Activated CD4-positive, alpha-beta T cell treated with anti-CD3 and anti-CD28 coated beads, Interleukin-10, Interleukin-2, amounts not matched to agents 100 ng/mL and 50 ng/mL, durations not matched to agents 16 hours and 8 hours (primary cell): Measurements from ENCODE around the gene RCSD1.

Experiments used
- DNase-seq: peaks from one replicate; pipeline ENCODE4 v3.0.0-alpha.2; 2020

RCSD1 gene

DNA sequence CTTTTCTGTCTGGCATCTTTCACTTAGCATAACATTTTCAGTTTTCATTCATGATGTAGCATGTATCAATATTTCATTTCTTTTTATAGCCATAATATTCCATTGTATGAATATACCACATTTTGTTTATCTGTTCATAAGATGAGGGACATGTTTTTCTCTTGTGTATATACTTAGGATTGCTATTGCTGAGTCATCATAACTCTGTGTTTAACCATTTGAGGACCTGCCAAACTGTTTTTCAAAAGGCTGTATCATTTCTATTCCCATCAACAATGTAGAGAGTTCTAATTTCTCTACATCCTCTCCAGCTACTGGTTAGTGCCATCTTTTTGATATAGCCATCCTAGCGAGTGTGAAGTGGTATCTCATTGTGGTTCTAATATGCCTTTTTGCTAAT, 118.0 kb downstream of the RCSD1 start:
- no peak for DNase-seq

DNA sequence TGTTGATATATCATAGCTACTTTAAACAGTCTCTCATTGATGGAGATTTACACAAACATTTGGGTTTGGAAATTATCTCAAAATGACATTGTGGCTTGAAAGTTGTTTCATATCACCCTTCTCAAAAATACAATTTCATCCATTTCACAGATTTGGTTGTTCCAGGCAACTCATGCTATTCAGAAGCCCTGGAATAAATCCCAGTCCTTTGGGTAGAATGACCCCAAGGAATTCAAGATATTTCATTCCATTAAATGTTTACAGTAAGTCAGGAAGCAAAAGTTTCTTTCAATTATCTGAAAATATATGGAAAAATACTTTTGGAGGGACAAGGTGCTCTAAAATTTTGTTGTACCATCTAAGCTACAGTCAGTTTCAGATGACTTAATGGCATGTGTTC, 118.9 kb downstream of the RCSD1 start:
- DNase-seq = no peak

DNA sequence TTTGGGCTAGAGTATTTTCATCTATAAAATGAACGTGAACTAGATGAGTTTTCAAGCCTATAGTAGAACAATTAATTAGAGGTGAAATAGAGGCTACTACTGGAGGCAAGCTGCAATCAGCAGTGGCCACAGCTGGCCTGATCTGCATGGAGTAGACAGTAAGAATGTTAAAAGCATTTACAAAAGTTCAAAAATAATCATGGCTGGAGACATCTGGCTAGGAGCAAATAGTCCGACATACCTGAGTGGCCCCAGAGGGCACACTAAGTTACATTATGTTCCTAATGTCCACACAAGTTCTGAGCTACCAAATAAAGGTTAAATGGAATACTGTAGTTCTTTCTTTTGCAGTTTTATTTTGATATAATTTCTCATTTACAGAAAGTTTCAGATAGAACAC, 119.7 kb downstream of the RCSD1 start:
- no peak for DNase-seq

DNA sequence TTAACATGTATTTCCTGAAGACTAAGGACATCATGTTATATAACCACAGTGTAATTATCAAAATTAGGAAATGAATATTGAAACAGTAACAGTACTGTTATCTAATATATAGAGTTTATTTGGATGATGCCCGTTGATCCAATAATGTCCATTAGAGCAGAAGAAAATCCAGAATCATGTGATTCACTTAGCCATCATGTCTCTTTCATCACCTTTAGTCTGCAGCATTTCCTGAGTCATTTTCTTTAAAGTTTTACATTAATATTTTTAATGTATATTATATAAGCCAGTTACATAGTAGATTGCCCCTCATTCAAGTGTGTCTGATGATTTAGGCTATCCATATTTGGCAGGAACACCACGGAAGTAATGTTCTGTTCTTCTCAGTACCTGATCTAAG, 120.6 kb downstream of the RCSD1 start:
- no peak for DNase-seq

DNA sequence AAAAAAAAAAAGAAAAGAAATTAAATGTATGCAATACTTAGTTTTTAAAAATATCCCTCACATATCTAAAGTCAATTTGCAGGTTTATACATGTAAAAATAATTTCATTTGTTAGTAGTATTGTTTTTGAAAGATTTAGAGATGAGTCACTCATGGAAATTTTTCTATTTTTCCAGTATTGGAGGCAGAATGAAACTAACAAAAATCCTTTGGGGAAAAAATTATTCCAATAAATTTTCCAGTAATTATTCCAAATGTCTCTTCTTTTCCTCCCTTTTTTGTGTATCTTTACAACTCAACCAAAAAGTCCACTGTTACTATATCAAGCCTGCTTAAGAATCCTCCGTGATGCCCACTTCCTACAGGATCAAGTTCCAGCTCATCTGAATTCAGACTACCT, 121.6 kb downstream of the RCSD1 start:
- no peak for DNase-seq

DNA sequence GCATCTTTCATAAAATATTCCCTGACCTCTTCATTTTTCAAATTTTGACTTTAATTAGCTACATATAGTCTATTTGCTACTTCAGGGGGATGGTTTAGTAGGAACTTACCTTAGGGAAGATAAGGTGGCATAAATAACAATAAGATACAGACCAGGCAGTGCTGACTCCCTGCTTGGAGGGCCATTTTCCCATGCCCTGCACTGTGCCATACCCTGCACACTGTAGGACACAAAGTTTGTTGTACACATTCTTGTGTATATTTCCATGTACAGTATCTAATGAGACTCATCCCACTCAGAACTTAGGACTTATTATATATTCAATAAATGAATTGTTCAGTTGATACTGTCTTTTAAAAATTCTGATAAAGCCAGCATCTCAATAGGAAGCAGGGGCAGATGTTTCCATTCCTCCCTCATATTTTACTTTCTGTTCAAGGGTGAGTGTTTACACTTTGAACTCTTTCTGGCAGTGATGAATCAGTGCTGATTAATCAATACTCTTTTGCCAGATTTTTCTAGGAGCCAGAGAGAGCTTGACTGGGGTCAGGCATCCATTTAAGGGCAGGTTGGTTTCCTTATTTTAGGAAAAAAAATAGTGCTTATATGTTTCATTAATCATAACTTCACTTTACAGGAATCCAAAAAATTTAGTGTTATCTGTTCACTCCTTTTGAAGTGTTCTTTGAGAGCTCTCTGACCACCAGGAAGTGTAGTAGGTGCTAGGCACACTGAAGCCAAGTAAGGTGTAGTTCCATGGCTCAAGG, 122.4 kb downstream of the RCSD1 start:
- peak; percentile 7 for DNase-seq

DNA sequence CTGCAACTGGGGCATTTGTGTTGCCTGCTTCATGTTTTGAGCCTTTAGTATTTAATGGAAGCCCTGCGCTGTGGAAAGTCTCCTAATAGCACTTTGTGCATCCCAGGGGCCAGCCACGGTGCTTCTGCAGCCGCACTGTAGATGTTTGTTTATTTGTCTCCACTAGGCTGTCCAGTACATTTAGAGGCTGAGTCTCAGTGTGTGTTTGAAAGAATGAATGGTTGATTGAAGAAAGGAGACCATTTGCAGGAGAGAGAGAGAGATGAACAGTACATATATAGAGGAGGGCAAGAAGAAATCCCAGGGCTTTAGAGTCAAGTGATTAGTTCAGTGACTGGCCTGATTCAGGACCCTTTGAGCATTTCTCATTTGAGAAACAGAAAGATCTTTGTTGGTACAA, 125.6 kb downstream of the RCSD1 start:
- DNase-seq = no peak
